ENCODE data around the gene RCL1.

RCL1 gene

GRCh38 chr9:4762886-4763541 is 29.7 kb upstream of the RCL1 start:
- no peak overlapping the region for H3K4me3 ChIP-seq (ENCODE audit: insufficient read depth, low read length, poor library complexity, severe bottlenecking)

GRCh38 chr9:4764033-4764432 is 28.7 kb upstream of the RCL1 start:
- no peaks in the 10 kb centered on the region for H3K27me3 ChIP-seq (ENCODE audit: low read length)
- no peaks in the 10 kb centered on the region for H3K9me2 ChIP-seq (replicated peaks; ENCODE audit: insufficient read depth, low read length)
- no peak overlapping the region for H3K27ac ChIP-seq (ENCODE audit: low read depth, low read length)
- H4K20me1 ChIP-seq (ENCODE audit: low read depth, low read length) = no peaks in the 10 kb centered on the region
- H3F3A ChIP-seq (ENCODE audit: insufficient read depth) = no peaks in the 10 kb centered on the region
- H2AFZ ChIP-seq (ENCODE audit: low read depth, low read length, severe bottlenecking) = no peak overlapping the region
- no peaks in the 10 kb centered on the region for H3K79me2 ChIP-seq (ENCODE audit: insufficient read depth, low read length)
- H3K9me3 ChIP-seq (ENCODE audit: insufficient read depth, low read length) = no peaks in the 10 kb centered on the region
- TF ChIP-seq CTCF (IDR thresholded peaks at IDR 0.05; ENCODE audit: insufficient read depth, low read length, poor library complexity, severe bottlenecking) = no peak
- no peak for TF ChIP-seq EZH2phosphoT487 (conservative IDR thresholded peaks at IDR 0.05; ENCODE audit: low read length)
- H3K4me3 ChIP-seq (ENCODE audit: insufficient read depth, low read length, poor library complexity, severe bottlenecking) = no peak overlapping the region
- no peak overlapping the region for H3K4me2 ChIP-seq (ENCODE audit: low read depth, low read length, poor library complexity, severe bottlenecking)
- H3K9ac ChIP-seq (ENCODE audit: low read length) = no peak overlapping the region
- no peaks in the 10 kb centered on the region for H3K36me3 ChIP-seq (ENCODE audit: low read length)

More at GRCh38 chr9:4762886-4763541, 29.7 kb upstream of the RCL1 start:
- no peaks in the 10 kb centered on the region for H3K27me3 ChIP-seq (ENCODE audit: low read length)
- H3K9ac ChIP-seq (ENCODE audit: low read length) = peak overlapping the region; percentile 29; the same call in 1 of the 2 replicates
- no peaks in the 10 kb centered on the region for H3F3A ChIP-seq (ENCODE audit: insufficient read depth)
- H3K27ac ChIP-seq (ENCODE audit: low read depth, low read length) = no peak overlapping the region
- H2AFZ ChIP-seq (ENCODE audit: low read depth, low read length, severe bottlenecking) = peak overlapping the region; percentile 91
- TF ChIP-seq CTCF (IDR thresholded peaks at IDR 0.05; ENCODE audit: insufficient read depth, low read length, poor library complexity, severe bottlenecking) (no peak), EZH2phosphoT487 (conservative IDR thresholded peaks at IDR 0.05; ENCODE audit: low read length) (no peak)
- H3K79me2 ChIP-seq (ENCODE audit: insufficient read depth, low read length) = no peaks in the 10 kb centered on the region
- H3K4me2 ChIP-seq (ENCODE audit: low read depth, low read length, poor library complexity, severe bottlenecking) = peak overlapping the region; percentile 58
- H3K36me3 ChIP-seq (ENCODE audit: low read length) = no peaks in the 10 kb centered on the region
- H3K9me3 ChIP-seq (ENCODE audit: insufficient read depth, low read length) = no peaks in the 10 kb centered on the region
- H3K9me2 ChIP-seq (replicated peaks; ENCODE audit: insufficient read depth, low read length) = no peaks in the 10 kb centered on the region
- no peaks in the 10 kb centered on the region for H4K20me1 ChIP-seq (ENCODE audit: low read depth, low read length)

GRCh38 chr9:4768681-4769080 is 24.1 kb upstream of the RCL1 start:
- no peaks in the 10 kb centered on the region for H3K79me2 ChIP-seq (ENCODE audit: insufficient read depth, low read length)
- H3K36me3 ChIP-seq (ENCODE audit: low read length) = no peaks in the 10 kb centered on the region
- H3K9me2 ChIP-seq (replicated peaks; ENCODE audit: insufficient read depth, low read length) = no peaks in the 10 kb centered on the region
- no peak overlapping the region for H3K27ac ChIP-seq (ENCODE audit: low read depth, low read length)
- no peaks in the 10 kb centered on the region for H3K27me3 ChIP-seq (ENCODE audit: low read length)
- H3K9me3 ChIP-seq (ENCODE audit: insufficient read depth, low read length) = no peaks in the 10 kb centered on the region
- no peak overlapping the region for H3K4me3 ChIP-seq (ENCODE audit: insufficient read depth, low read length, poor library complexity, severe bottlenecking)
- no peak overlapping the region for H3K9ac ChIP-seq (ENCODE audit: low read length)
- no peak overlapping the region for H3K4me2 ChIP-seq (ENCODE audit: low read depth, low read length, poor library complexity, severe bottlenecking)
- H4K20me1 ChIP-seq (ENCODE audit: low read depth, low read length) = no peaks in the 10 kb centered on the region
- TF ChIP-seq EZH2phosphoT487 (conservative IDR thresholded peaks at IDR 0.05; ENCODE audit: low read length) (no peak), CTCF (IDR thresholded peaks at IDR 0.05; ENCODE audit: insufficient read depth, low read length, poor library complexity, severe bottlenecking) (no peak)
- H2AFZ ChIP-seq (ENCODE audit: low read depth, low read length, severe bottlenecking) = no peak overlapping the region
- no peaks in the 10 kb centered on the region for H3F3A ChIP-seq (ENCODE audit: insufficient read depth)

All from SU-DHL-6 (cell line).